Measurements from ENCODE around the gene LEUTX. TPM values are rescaled to one million over a fixed set of nuclear protein-coding genes. Genes with fewer than 3 reads are reported as not detected.

LEUTX gene
- total RNA-seq, 2 donors from 2014 or later: not detected

DNA sequence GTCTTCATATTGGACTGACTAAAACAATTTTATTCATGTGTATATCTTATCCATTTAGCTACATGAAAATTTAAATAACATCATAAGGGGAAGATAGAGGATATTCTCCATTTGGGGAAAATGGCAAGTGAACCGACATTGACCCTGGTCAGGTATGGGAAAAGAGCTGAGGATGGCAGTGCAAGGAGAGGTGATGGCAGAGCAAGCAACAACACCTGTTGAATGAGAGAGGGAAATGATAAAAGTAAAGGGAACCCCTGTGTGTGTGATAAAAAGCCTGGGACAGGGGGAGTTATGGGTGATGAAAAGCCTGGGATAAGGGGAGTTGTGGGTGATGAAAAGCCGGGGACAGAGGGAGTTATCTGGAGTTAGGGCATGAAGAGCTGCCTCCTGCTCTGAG, 44.8 kb upstream of the LEUTX start:
- Mint-ChIP-seq H3K27me3 (ENCODE audit: insufficient read depth) (peaks cover 13% of the 10 kb centered on the region), H3K4me3 (no peak overlapping the region)
- no peaks in the 10 kb centered on the region for H3K36me3 ChIP-seq (ENCODE audit: control insufficient read depth, insufficient read depth, low read length)

DNA sequence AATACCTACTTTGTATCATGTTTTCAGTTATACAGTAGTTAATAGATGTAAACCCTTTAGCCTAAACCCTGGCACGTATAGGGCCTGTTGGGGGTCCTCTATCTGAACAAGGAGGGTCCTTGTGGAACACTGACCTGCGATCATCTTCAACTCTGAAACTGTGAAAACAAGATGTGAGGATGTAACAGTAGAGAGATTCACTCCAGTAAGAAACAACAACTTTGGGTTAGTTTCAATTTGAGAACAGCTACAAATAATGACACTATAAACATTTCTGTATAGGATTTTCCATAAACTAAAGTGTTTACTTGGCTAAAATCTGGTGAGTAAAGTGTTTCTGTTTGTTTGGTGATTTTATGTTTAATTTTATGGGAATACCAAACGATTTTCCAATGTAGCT, 43.0 kb upstream of the LEUTX start:
- H3K9ac ChIP-seq (ENCODE audit: extremely low read depth, low read length, poor library complexity, severe bottlenecking): no peak overlapping the region
- no peaks in the 10 kb centered on the region for H3K36me3 ChIP-seq (ENCODE audit: control insufficient read depth, insufficient read depth, low read length)
- no peaks in the 10 kb centered on the region for H3K4me1 ChIP-seq (ENCODE audit: control insufficient read depth, insufficient read depth, low read length)
- Mint-ChIP-seq H3K4me1 (no peaks in the 10 kb centered on the region), H3K36me3 (ENCODE audit: low read depth) (no peaks in the 10 kb centered on the region), H3K27ac (no peak overlapping the region), H3K4me3 (no peak overlapping the region), H3K9me3 (no peaks in the 10 kb centered on the region), H3K27me3 (ENCODE audit: insufficient read depth) (peaks cover 7% of the 10 kb centered on the region)
- peaks cover 15% of the 10 kb centered on the region for H3K27me3 ChIP-seq (ENCODE audit: control insufficient read depth, insufficient read depth, low read length, poor library complexity, severe bottlenecking)
- no peak for DNase-seq
- no peak overlapping the region for H3K4me3 ChIP-seq (ENCODE audit: low read length)
- no peaks in the 10 kb centered on the region for H3K9me3 ChIP-seq (ENCODE audit: control insufficient read depth, low read length)
- no peak for TF ChIP-seq CTCF (conservative IDR thresholded peaks at IDR 0.05)
- 94 to 100% methylated on average over 1 of the region's 3 CpGs for WGBS, 2 experiments (ENCODE audit: insufficient coverage in 1 of 2, insufficient read length in 1 of 2)
- H3K27ac ChIP-seq (ENCODE audit: low read depth, low read length): no peak overlapping the region

More for the DNA sequence above, 44.8 kb upstream of the LEUTX start:
- no peak overlapping the region for H3K27ac Mint-ChIP-seq
- TF ChIP-seq CTCF (conservative IDR thresholded peaks at IDR 0.05): no peak
- Histone ChIP-seq H3K9ac (ENCODE audit: extremely low read depth, low read length, poor library complexity, severe bottlenecking) (no peak overlapping the region), H3K27me3 (ENCODE audit: control insufficient read depth, insufficient read depth, low read length, poor library complexity, severe bottlenecking) (peaks cover 22% of the 10 kb centered on the region), H3K27ac (ENCODE audit: low read depth, low read length) (no peak overlapping the region), H3K4me3 (ENCODE audit: low read length) (no peak overlapping the region), H3K9me3 (ENCODE audit: control insufficient read depth, low read length) (no peaks in the 10 kb centered on the region), H3K4me1 (ENCODE audit: control insufficient read depth, insufficient read depth, low read length) (no peaks in the 10 kb centered on the region)
- no peaks in the 10 kb centered on the region for H3K4me1 Mint-ChIP-seq
- 55 to 90% methylated on average over 2 of the region's 2 CpGs for WGBS, 2 experiments (ENCODE audit: insufficient coverage in 1 of 2, insufficient read length in 1 of 2)
- H3K36me3 Mint-ChIP-seq (ENCODE audit: low read depth): no peaks in the 10 kb centered on the region
- H3K9me3 Mint-ChIP-seq: no peaks in the 10 kb centered on the region
- no peak for DNase-seq

DNA sequence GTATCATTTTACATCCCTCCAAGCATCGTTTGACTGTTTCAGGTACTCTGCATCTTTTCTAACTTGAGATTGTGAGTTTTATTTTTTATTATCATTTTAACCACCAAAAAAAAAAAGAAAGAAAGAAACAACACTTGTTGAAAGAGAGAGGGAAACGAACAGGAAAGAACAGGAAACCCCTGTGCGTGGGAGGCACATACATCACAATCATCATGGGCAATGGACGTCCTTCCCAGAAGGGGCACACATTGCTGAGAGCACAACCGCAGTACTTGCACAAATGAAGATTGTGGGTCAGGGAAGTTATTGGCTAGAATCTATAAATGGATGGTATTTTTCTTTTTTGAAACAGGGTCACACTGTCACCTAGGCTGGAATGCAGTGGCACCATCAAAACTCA, 42.6 kb upstream of the LEUTX start:
- Mint-ChIP-seq H3K4me3 (no peak overlapping the region), H3K9me3 (no peaks in the 10 kb centered on the region), H3K4me1 (no peaks in the 10 kb centered on the region), H3K27ac (no peak overlapping the region), H3K36me3 (ENCODE audit: low read depth) (no peaks in the 10 kb centered on the region), H3K27me3 (ENCODE audit: insufficient read depth) (peaks cover 5% of the 10 kb centered on the region)
- Histone ChIP-seq H3K4me3 (ENCODE audit: low read length) (no peak overlapping the region), H3K9ac (ENCODE audit: extremely low read depth, low read length, poor library complexity, severe bottlenecking) (no peak overlapping the region), H3K4me1 (ENCODE audit: control insufficient read depth, insufficient read depth, low read length) (no peaks in the 10 kb centered on the region), H3K27me3 (ENCODE audit: control insufficient read depth, insufficient read depth, low read length, poor library complexity, severe bottlenecking) (peaks cover 15% of the 10 kb centered on the region), H3K9me3 (ENCODE audit: control insufficient read depth, low read length) (no peaks in the 10 kb centered on the region), H3K27ac (ENCODE audit: low read depth, low read length) (no peak overlapping the region), H3K36me3 (ENCODE audit: control insufficient read depth, insufficient read depth, low read length) (no peaks in the 10 kb centered on the region)
- DNase-seq: no peak
- 61 to 71% methylated on average over 3 to 4 of the region's 5 CpGs for WGBS, 2 experiments (ENCODE audit: insufficient coverage in 1 of 2, insufficient read length in 1 of 2)
- TF ChIP-seq CTCF (conservative IDR thresholded peaks at IDR 0.05): no peak

Measured in endodermal cell (in vitro differentiated cells).